Thymus (tissue), 11 donors: Measurements from ENCODE around the gene SURF2. TPM values are rescaled to one million over a fixed set of nuclear protein-coding genes. Genes with fewer than 3 reads are reported as not detected.
"Not testable (repeated sequence)": the region's sequence is repeated elsewhere in the genome, so short reads cannot be mapped to it uniquely, and the experiment has no call there.

Source experiments
- DNase-seq, 9 donors: peaks; one replicate each; pipeline ENCODE4 v3.0.0-alpha.2; 2013; ENCODE audit warnings: low spot score in 9 of 9, low read depth in 6 of 9, missing footprints in 1 of 9
- H3K27ac ChIP-seq, 2 donors: one replicate each; pipeline ENCODE4 v1.5.1; 2013; ENCODE audit warnings: control low read depth in 1 of 2, low read depth in 1 of 2, low read length in 1 of 2, mild to moderate bottlenecking in 1 of 2, moderate library complexity in 1 of 2
- H3K27me3 ChIP-seq, 2 donors: one replicate each; pipeline ENCODE4 v1.5.1; 2013; ENCODE audit warnings: low read length in 1 of 2; ENCODE audit not compliant: control insufficient read depth in 2 of 2, insufficient read depth in 1 of 2
- H3K36me3 ChIP-seq, 2 donors: one replicate each; pipeline ENCODE4 v1.5.1; 2013; ENCODE audit warnings: low read length in 1 of 2, mild to moderate bottlenecking in 1 of 2, moderate library complexity in 1 of 2; ENCODE audit not compliant: control insufficient read depth in 2 of 2, insufficient read depth in 2 of 2
- H3K4me1 ChIP-seq, 2 donors: one replicate each; pipeline ENCODE4 v1.5.1; 2013; ENCODE audit warnings: low read length in 2 of 2; ENCODE audit not compliant: control insufficient read depth in 2 of 2, insufficient read depth in 2 of 2
- H3K4me3 ChIP-seq, 2 donors: one replicate each; pipeline ENCODE4 v1.5.1; 2013; ENCODE audit warnings: low read length in 2 of 2, control low read depth in 1 of 2, mild to moderate bottlenecking in 1 of 2
- H3K9me3 ChIP-seq, 2 donors: one replicate each; pipeline ENCODE4 v1.5.1; 2013; ENCODE audit warnings: low read length in 1 of 2, mild to moderate bottlenecking in 1 of 2; ENCODE audit not compliant: control insufficient read depth in 2 of 2, insufficient read depth in 1 of 2
- WGBS: extraction: QIAGEN DNeasy Blood & Tissue Kit; methylation state at CpG from one replicate; pipeline ENCODE4 v1.1.7; 2013; 5-methylcytosine and 5-hydroxymethylcytosine counted together
- polyA plus RNA-seq: library from polyadenylated mRNA; stranded (reverse); fragments of 200-250 nt; gene quantifications from one replicate; pipeline ENCODE4 v1.2.3, GENCODE V29; 2013
- total RNA-seq: library from RNA; stranded (reverse); fragments of 120-200 nt; gene quantifications from one replicate; pipeline ENCODE4 v1.2.4, GENCODE V29; 2013
- donor health status: healthy.

SURF2 gene
- total and polyA plus RNA-seq, 2 donors, result 21.9 to 34.0 TPM

DNA sequence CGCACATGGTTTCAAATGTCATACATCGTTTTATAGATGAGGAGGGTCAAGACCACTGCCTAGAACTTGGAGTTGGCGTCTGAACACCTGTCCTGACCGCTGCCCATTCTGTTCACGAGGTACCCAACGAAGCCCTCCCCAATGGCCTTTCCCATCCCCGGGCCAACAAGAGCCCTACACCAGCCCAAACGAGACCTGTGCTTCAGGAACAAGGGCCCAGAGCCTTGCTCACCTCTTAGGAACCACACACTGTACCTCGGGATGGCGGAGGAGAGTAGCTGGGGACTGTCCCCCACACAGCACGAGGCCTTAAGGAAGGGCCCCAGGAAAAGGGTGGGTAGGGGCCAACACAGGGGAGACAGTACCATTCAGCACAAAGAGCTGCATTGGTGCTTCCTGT lies 23.3 kb upstream of the SURF2 start:
- no peak for DNase-seq
- Histone ChIP-seq H3K27me3 (no peaks in the 10 kb centered on the region), H3K4me1 (peaks cover 14% of the 10 kb centered on the region in 2 donors), H3K9me3 (peaks cover 0 to 7% of the 10 kb centered on the region in 2 donors), H3K27ac (no peak overlapping the region), H3K4me3 (no peak overlapping the region), H3K36me3 (peaks cover 39 to 46% of the 10 kb centered on the region in 2 donors)
- WGBS, result 90% methylated on average over 11 of the region's 11 CpGs

DNA sequence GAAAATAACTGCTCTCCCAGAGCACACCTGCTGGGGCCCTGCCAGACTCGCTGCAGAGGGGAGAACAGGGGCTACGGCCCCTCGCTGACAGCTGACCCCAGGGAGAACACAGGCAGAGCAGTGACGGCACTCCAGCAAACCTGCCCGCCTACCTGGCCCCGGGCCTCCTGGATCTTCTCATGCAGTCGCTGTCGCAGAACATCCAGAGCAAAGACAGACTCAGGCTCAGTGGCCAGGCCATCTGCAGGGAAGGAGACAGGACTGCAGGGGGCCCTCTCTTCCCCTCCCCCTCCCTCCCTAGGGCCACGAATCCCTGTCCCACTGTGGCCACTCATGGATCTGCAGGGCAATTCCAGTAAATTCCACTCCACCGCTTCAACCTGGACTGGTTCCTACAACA lies 22.8 kb upstream of the SURF2 start:
- H3K27ac ChIP-seq, result no peak overlapping the region
- H3K27me3 ChIP-seq, result no peaks in the 10 kb centered on the region
- no peak for DNase-seq
- H3K4me1 ChIP-seq, result peaks cover 14% of the 10 kb centered on the region in 2 donors
- peaks cover 39 to 46% of the 10 kb centered on the region in 2 donors for H3K36me3 ChIP-seq
- H3K9me3 ChIP-seq, result peaks cover 0 to 7% of the 10 kb centered on the region in 2 donors
- 96% methylated on average over 10 of the region's 10 CpGs for WGBS
- no peak overlapping the region for H3K4me3 ChIP-seq

DNA sequence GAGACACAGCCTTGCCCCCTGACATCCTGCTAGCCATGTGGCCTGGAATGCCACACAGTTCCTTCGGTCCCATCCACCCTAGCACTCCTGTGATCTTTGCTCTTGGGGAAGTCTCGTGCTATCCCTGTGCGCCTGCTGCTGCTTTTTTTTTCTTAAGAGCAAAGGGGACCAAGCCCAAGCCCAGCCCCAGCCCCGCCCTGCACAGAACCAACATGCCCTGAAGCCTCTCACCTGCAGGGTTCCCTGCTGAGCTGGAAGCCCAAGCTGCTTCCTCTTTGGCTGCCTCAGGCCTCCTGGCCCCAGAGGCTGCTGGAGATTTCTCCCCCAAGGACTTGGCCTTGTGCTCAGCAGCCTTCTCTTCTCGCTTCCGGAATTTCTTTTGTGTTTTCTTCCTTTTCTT lies 22.2 kb upstream of the SURF2 start:
- H3K4me3 ChIP-seq, result no peak overlapping the region
- peaks cover 39 to 46% of the 10 kb centered on the region in 2 donors for H3K36me3 ChIP-seq
- WGBS, result 97% methylated on average over 6 of the region's 6 CpGs
- no peak overlapping the region for H3K27ac ChIP-seq
- peaks cover 14% of the 10 kb centered on the region in 2 donors for H3K4me1 ChIP-seq
- DNase-seq, result no peak
- no peaks in the 10 kb centered on the region for H3K27me3 ChIP-seq
- H3K9me3 ChIP-seq, result peaks cover 0 to 7% of the 10 kb centered on the region in 2 donors

DNA sequence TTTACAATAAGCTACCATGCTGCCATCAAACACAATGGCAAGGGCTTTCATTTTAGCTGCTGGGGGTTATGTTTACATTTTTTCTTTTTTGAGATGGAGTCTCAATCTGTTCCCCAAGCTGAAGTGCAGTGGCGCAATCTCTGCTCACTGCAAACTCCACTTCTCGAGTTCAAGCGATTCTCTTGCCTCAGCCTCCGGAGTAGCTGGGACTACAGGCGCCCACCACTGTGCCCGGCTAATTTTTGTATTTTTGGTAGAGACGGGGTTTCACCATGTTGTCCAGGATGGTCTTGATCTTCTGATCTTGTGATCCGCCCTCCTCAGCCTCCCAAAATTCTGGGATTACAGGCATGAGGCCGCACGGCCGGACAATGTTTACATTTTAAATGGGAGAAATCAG lies 21.5 kb upstream of the SURF2 start:
- H3K4me1 ChIP-seq, result peaks cover 14% of the 10 kb centered on the region in 2 donors
- DNase-seq, H3K27me3 ChIP-seq, H3K27ac ChIP-seq, H3K9me3 ChIP-seq: not testable (repeated sequence)
- peak overlapping the region; percentile 63 to 71 for H3K4me3 ChIP-seq
- 95% methylated on average over 11 of the region's 11 CpGs for WGBS
- peaks cover 44 to 46% of the 10 kb centered on the region in 2 donors for H3K36me3 ChIP-seq

DNA sequence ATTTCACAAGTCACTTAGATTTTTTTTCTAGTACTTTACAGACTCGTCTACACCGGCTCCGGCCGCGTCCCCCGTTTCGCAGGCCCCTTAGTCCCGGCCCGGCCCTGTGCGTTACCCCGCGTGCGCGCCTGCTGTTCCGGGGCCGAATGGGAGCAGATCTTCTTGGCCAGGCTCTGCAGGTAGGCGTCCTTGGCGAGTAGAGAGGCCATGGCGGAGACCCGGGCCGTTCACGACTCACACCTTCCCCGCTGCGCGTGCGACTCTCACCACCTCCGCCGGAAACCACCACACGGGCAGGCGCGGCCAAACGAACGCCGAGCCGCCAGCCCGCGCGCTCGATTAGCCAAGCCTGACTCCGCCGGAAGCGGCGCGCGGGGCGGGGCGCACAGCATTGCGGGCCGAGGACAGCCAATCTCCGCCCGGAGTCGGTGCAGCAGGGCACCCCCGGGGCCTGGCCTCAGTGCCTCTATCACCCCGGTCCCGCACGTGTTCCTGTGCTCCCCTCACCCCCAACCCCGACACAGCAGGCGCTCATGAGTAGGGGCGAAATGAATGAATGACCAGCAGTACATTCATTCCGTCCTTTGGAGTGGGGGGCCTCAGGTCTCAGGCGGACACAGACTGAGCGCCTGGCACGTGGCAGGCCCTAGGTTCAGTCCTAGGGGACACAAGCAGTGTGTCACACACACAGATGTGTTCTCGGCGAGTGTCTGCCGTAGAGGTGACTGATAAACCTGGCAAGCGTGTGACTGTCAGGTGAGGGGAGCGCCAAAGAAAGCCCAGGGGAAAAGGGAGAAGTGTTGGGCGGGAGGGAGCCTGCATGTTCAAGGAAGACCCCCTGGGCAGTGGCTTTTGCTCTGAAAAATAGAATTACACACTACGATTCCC lies 20.2 kb upstream of the SURF2 start, which contains the start of gene SURF6:
Gene SURF6, minus strand, starts transcription at position 265 of the 888 bp plus-strand sequence. Its CDS starts 56 bp downstream, at position 209.
- peak; percentile 58 to 96 (median 88) for DNase-seq
- H3K4me1 ChIP-seq, result peaks cover 16 to 21% of the 10 kb centered on the region in 2 donors
- WGBS, result 11% methylated on average over 70 of the region's 70 CpGs
- peaks cover 46 to 51% of the 10 kb centered on the region in 2 donors for H3K36me3 ChIP-seq
- H3K4me3 ChIP-seq, result peak within 1 kb of the TSS; percentile 63 to 71
- no peaks in the 10 kb centered on the region for H3K27me3 ChIP-seq
- peak within 1 kb of the TSS; percentile 50 to 68 for H3K27ac ChIP-seq
- H3K9me3 ChIP-seq, result peaks cover 0 to 7% of the 10 kb centered on the region in 2 donors

DNA sequence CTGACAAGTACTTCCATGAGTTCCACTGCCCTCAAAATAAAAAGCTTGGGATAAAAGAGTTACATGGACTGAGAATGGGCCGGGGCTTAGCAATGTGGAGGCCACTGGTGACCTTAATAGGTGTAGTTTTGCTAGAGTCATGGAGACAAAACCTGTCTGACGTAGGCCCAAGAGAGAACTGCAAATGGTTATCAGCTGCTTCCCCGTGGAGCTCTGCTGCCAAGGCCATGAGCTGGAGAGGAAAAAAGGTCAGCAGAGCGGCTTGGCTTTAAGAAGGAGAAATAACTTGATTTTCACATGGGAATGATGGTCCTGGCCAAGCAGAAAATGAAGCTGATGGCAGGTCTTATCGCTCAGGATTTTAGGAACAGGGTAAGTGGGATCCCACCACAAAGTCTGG lies 16.7 kb upstream of the SURF2 start:
- no peak overlapping the region for H3K4me3 ChIP-seq

DNA sequence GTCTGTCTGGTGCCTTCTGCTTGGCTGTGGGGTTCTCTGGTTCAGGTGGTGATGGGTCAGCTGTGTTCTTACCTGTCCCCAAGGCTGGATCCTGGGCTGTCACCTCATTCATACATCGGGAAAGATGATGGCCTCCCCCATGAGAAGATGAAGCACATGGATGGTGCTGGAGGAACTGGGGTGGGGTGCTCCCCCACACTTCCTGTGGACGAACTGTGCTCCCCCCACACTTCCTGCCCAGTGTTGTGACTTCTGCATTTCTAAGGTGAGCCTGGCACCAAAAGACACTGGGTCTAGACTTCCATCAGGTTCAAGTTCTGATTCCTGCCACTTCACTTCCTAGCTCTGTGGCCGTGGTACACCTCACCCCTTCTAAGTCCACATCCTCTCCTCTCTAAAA lies 16.1 kb upstream of the SURF2 start:
- H3K36me3 ChIP-seq, result peaks cover 52 to 55% of the 10 kb centered on the region in 2 donors
- no peaks in the 10 kb centered on the region for H3K27me3 ChIP-seq
- no peak overlapping the region for H3K27ac ChIP-seq
- DNase-seq, result no peak
- H3K4me3 ChIP-seq, result no peak overlapping the region
- 38% methylated on average over 3 of the region's 3 CpGs for WGBS
- H3K9me3 ChIP-seq, result peaks cover 0 to 3% of the 10 kb centered on the region in 2 donors
- peaks cover 9 to 15% of the 10 kb centered on the region in 2 donors for H3K4me1 ChIP-seq

More for the DNA sequence above, 16.7 kb upstream of the SURF2 start:
- Histone ChIP-seq H3K36me3 (peaks cover 46 to 52% of the 10 kb centered on the region in 2 donors), H3K4me1 (peaks cover 16 to 21% of the 10 kb centered on the region in 2 donors), H3K27me3 (no peaks in the 10 kb centered on the region), H3K27ac (no peak overlapping the region), H3K9me3 (peaks cover 0 to 3% of the 10 kb centered on the region in 2 donors)
- DNase-seq, result no peak
- 95% methylated on average over 5 of the region's 5 CpGs for WGBS

DNA sequence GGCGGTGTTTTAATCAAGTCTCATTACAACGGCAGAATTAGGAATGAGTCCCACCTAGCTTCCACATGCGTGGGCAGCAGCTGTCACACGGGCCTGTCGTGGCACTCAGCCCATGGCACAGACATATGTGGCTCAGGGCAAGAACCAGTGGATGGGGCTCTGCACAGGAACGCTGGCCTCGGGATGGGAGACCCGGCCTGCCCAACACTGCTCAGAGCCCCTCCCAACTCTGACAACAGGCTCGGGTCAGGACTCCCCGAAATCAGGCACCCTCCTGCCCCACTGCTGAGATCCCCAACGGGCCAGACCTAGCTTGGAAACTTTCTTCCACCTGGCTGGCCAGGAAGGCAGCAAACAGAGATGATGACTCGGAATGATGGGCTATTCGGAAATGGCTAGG lies 15.4 kb upstream of the SURF2 start:
- H3K4me1 ChIP-seq, result peaks cover 7 to 12% of the 10 kb centered on the region in 2 donors
- no peak for DNase-seq
- H3K27me3 ChIP-seq, result no peaks in the 10 kb centered on the region
- WGBS, result 93% methylated on average over 13 of the region's 13 CpGs
- no peak overlapping the region for H3K4me3 ChIP-seq
- peaks cover 0 to 3% of the 10 kb centered on the region in 2 donors for H3K9me3 ChIP-seq
- H3K36me3 ChIP-seq, result peaks cover 58 to 62% of the 10 kb centered on the region in 2 donors
- no peak overlapping the region for H3K27ac ChIP-seq

DNA sequence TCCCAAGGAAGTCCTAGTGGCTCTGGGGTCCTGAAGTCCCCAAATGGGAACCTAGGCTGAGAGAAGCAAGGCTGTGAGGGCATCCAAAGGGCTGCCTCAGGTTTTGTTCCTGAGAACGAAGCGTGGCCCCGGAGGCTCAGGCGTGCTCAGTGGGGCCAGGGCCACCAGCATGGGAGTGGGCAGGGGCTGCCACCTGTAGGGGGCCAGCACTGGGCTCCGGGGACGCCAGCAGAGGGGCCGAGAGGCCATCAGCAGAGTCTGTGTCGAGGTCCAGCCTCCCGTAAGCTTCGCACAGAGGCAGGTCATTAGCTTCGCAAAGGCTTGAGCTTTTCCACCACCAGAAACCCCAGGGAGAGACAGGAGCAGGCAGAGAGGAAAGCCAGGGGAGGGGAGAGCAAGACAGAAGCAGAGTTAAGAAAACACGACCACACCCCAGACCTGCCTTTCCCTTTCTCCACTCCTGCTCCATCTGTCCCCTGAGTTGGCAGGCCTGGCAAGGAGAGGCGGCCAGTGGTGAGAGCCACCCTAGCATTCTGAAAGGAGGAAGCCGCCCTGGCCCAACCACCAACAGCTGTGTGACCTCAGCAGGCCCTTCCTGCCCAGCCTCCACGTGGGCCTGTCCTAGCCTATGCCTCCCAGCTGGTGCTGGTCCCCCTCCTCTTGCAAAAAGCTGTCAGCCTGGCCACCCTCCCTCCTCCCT lies 14.8 kb upstream of the SURF2 start:
- 91% methylated on average over 15 of the region's 15 CpGs for WGBS
- peaks cover 0 to under 1% of the 10 kb centered on the region in 2 donors for H3K9me3 ChIP-seq
- H3K27me3 ChIP-seq, result no peaks in the 10 kb centered on the region
- no peak overlapping the region for H3K4me3 ChIP-seq
- H3K4me1 ChIP-seq, result peaks cover 4 to 12% of the 10 kb centered on the region in 2 donors
- H3K27ac ChIP-seq, result no peak overlapping the region
- peaks cover 60 to 63% of the 10 kb centered on the region in 2 donors for H3K36me3 ChIP-seq
- DNase-seq, result no peak
